NB4 (cell line): ENCODE data around the gene PHB1.

Experiments used
- DNase-seq: peaks from one replicate; pipeline ENCODE4 v3.0.0; 2010; ENCODE audit warnings: low read depth
- H3K4me3 ChIP-seq: one replicate; pipeline ENCODE4 v1.5.1; 2011; ENCODE audit warnings: mild to moderate bottlenecking, low read depth, low read length, moderate library complexity
- MYC ChIP-seq: IDR thresholded peaks from 2 replicates; pipeline ENCODE4 v1.6.1; 2011; ENCODE audit warnings: low read depth, low read length
- POLR2A ChIP-seq: IDR thresholded peaks from 2 replicates; pipeline ENCODE4 v1.6.1; 2011; ENCODE audit warnings: mild to moderate bottlenecking; ENCODE audit not compliant: insufficient read length; ENCODE audit errors: extremely low read depth
- TF ChIP-seq, protein P1 (sequence below): IDR thresholded peaks from one replicate; pipeline ENCODE4 v1.5.1; 2012; ENCODE audit warnings: low read depth, low read length
- TF ChIP-seq, protein P2 (sequence below): IDR thresholded peaks from 2 replicates; pipeline ENCODE4 v1.6.1; 2011; ENCODE audit warnings: low read depth, low read length

Gene PHB1

DNA sequence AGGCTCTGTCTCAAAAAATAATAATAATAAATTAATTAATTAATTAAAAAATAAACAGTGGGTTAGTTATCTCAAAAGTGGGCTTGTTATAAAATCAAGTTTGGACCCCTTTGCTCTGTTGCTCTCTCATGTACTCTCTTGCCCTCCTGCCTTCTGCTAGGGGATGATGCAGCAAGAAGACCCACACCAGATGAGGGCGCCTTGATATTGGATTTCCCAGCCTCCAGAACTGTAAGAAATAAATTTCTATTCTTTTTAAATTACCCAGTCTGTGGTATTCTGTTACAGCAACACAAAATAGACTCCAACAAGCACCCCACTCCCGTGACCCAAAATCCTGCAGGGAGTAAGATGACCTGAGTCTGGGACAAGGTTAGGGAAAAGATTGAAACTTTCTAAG lies 50.6 kb downstream of the PHB1 start:
- DNase-seq, result no peak
- TF ChIP-seq MYC (no peak), POLR2A (no peak)
- TF ChIP-seq, protein P1, sequence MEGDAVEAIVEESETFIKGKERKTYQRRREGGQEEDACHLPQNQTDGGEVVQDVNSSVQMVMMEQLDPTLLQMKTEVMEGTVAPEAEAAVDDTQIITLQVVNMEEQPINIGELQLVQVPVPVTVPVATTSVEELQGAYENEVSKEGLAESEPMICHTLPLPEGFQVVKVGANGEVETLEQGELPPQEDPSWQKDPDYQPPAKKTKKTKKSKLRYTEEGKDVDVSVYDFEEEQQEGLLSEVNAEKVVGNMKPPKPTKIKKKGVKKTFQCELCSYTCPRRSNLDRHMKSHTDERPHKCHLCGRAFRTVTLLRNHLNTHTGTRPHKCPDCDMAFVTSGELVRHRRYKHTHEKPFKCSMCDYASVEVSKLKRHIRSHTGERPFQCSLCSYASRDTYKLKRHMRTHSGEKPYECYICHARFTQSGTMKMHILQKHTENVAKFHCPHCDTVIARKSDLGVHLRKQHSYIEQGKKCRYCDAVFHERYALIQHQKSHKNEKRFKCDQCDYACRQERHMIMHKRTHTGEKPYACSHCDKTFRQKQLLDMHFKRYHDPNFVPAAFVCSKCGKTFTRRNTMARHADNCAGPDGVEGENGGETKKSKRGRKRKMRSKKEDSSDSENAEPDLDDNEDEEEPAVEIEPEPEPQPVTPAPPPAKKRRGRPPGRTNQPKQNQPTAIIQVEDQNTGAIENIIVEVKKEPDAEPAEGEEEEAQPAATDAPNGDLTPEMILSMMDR, result no peak
- TF ChIP-seq, protein P2, sequence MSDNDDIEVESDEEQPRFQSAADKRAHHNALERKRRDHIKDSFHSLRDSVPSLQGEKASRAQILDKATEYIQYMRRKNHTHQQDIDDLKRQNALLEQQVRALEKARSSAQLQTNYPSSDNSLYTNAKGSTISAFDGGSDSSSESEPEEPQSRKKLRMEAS, result no peak
- no peak overlapping the region for H3K4me3 ChIP-seq

DNA sequence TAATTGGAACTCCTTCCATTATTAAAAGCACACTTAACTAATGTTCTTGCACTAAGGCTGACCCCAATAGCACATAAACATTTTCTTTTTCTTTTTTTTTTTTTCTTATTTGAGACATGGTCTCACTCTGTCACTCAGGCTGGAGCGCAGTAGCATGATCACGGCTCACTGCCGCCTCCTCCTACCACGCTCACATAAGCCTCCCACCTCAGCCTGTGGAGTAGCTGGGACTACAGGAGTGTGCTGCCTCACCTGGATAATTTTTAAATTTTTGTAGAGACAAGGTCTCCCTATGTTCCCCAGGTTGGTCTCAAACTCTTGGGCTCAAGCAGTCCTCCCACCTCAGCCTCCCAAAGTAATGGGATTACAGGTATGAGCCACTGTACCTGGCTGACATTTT lies 51.4 kb downstream of the PHB1 start:
- H3K4me3 ChIP-seq, result no peak overlapping the region
- DNase-seq, result no peak
- TF ChIP-seq, protein P2, result no peak
- TF ChIP-seq MYC (no peak), POLR2A (no peak)
- TF ChIP-seq, protein P1, result no peak

DNA sequence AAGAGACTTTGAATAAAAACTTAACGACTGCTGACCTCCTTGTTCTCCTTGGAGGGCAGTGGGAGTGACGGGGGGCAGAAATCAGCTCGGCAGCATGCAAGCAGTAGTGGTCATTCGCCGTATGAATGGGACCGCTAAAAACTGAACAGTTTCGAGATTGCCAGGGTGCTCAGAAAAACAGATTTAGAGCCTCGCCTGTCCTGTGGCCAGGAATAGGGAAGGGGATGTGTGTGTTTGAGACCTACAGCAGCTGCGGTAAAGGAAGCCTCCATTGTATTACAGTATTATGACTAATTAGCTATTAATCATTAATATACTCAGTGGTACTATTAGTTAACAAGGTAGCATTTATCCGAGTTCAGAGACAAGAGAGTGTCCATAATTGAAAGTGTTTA lies 52.0 kb downstream of the PHB1 start:
- DNase-seq, result no peak
- H3K4me3 ChIP-seq, result peak overlapping the region; percentile 46
- no peak for TF ChIP-seq POLR2A
- TF ChIP-seq, protein P1, result no peak

DNA sequence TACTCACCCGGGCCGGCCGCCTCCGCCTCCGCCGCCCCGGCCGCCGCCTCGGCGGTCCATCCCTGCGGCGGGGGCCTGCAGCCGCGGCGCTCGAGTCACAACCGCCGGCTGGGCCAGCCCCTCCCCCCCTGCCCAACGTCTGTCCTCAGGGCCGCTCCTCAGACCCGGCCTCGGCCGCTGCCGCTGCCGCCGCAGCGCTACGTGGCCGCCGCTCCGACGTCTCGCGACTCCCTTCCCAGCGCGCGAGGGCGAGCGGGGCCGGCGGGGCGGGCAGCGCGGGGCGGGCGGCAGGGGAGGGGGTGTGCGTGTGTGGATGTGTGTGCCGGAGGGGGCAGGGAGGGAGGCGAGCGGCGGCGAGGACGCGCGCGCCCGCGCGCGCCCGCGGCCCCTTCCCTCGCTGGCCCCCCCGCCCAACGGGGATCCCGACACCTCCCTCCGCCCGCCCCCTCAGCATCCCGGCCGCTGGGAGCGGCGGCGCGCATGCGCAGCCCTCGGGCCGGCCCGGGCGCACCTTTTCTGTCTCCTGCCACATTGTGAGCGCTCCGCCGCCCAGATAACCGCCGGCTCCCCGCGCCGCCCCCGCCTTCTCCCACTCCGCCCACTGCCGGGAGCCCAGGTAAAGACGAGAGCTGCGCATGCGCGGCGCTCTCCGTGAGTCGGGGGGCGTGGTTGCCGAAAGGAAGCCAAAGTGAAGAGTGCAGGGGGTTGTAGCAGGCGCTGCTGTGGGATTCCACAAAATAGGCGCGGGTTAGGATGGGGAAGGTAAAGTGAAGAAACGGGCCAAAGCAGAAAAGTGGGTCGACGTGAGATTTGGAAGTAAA lies 52.6 kb downstream of the PHB1 start, which contains the start of gene ZNF652:
Gene ZNF652, minus strand, starts transcription at position 349 of the 821 bp plus-strand sequence. CDS start 44,525 bp downstream, outside the sequence.
- TF ChIP-seq, protein P2, result no peak
- TF ChIP-seq POLR2A, result no peak
- no peak for TF ChIP-seq MYC
- TF ChIP-seq, protein P1, result no peak
- peak; percentile 87 for DNase-seq
- H3K4me3 ChIP-seq, result peak within 1 kb of the TSS; percentile 66

DNA sequence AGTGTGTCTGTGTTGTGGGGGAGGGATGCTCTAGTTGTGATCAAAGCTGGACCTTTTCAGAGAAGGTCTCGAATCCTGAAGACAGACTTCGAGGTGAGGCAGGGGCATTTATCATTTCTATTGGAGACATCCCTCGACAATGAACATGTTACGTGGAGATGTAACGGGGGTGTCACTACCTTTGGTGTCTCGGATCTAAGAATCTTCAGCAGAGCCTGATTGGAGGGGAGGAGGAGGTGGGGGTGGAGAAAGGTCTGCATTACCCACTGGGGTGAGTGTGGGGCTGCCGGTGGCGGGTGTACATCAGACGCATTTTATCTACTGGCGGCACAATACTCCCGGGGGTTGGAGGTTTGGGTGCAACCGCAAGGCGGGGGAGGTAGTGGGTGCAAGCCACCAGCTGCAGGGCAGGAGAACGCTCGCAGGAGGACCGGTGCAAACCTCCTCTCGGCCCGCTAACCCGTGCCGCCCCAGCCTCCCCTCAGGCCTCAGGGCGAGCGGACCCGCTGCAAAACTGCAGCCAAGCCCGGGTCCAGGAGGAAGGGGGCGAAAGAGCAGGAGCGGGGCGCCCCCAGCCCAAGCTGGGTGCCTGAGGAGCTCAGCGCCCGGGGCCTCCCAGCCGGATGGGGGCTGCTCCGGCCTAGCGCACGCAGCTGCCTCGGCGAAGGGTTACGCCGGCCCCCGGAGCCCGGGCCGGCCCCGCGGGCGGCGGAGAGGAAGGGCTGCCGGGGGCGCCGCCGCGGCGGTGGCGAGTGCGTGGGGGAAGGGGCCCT lies 53.4 kb downstream of the PHB1 start:
- peak; percentile 97 for DNase-seq
- peak overlapping the region; percentile 66 for H3K4me3 ChIP-seq
- TF ChIP-seq MYC (peak; percentile 5; the same call in 1 of the 2 replicates), POLR2A (no peak)
- TF ChIP-seq, protein P1, result no peak
- TF ChIP-seq, protein P2, result 0 out of 2 replicates have a peak, but pooled peaks have one; percentile 12
